OCI-LY1 (cell line): ENCODE results near the gene GTF2H4.

Source experiments
- H2AFZ ChIP-seq: fragments of 200-600 bp; sonication (generic), shearing (Covaris generic); 2 replicates; pipeline ENCODE4 v1.6.0; 2014; ENCODE audit warnings: antibody characterized with exemption, mild to moderate bottlenecking, low read length
- H3F3A ChIP-seq: fragments of 200-600 bp; sonication (generic), shearing (Covaris generic); 2 replicates; pipeline ENCODE4 v1.6.0; 2014; ENCODE audit warnings: mild to moderate bottlenecking, antibody characterized with exemption, low read length, moderate library complexity; ENCODE audit not compliant: insufficient read depth
- H3K27ac ChIP-seq: fragments of 200-600 bp; sonication (generic); 2 replicates; pipeline ENCODE4 v1.5.1; 2014; ENCODE audit warnings: low read length, mixed run types, mild to moderate bottlenecking, low read depth; ENCODE audit not compliant: poor library complexity, severe bottlenecking
- H3K27me3 ChIP-seq: fragments of 200-600 bp; sonication (generic); 2 replicates; pipeline ENCODE4 v1.6.0; 2014; ENCODE audit warnings: antibody characterized with exemption, mild to moderate bottlenecking, low read length, moderate library complexity; ENCODE audit not compliant: insufficient read depth
- H3K36me3 ChIP-seq: fragments of 200-600 bp; sonication (generic); 2 replicates; pipeline ENCODE4 v1.6.1; 2014; ENCODE audit warnings: mild to moderate bottlenecking, antibody characterized with exemption, low read length, moderate library complexity, mixed read lengths; ENCODE audit not compliant: insufficient read depth
- H3K4me1 ChIP-seq: fragments of 200-600 bp; sonication (generic); 2 replicates; pipeline ENCODE4 v1.5.1; 2014; ENCODE audit warnings: mild to moderate bottlenecking, low read length, moderate library complexity; ENCODE audit not compliant: insufficient read depth, severe bottlenecking
- H3K4me2 ChIP-seq: fragments of 200-600 bp; sonication (generic), shearing (Covaris generic); 2 replicates; pipeline ENCODE4 v1.6.1; 2014; ENCODE audit warnings: low read length
- H3K4me3 ChIP-seq: fragments of 200-600 bp; sonication (generic); 2 replicates; pipeline ENCODE4 v1.5.1; 2014; ENCODE audit warnings: low read length, low read depth, mild to moderate bottlenecking, mixed read lengths; ENCODE audit not compliant: poor library complexity, severe bottlenecking
- H3K79me2 ChIP-seq: fragments of 200-600 bp; shearing (Covaris generic); 2 replicates; pipeline ENCODE4 v1.6.1; 2016; ENCODE audit warnings: mixed run types, low read length, mixed read lengths; ENCODE audit not compliant: insufficient read depth
- H3K9ac ChIP-seq: fragments of 200-600 bp; sonication (generic), shearing (Covaris generic); 2 replicates; pipeline ENCODE4 v1.6.1; 2014; ENCODE audit warnings: mild to moderate bottlenecking, low read length, mixed read lengths
- H3K9me2 ChIP-seq: fragments of 200-600 bp; sonication (generic), shearing (Covaris generic); 2 replicates; pipeline ENCODE4 v1.6.1; 2014; ENCODE audit warnings: low read depth, mild to moderate bottlenecking, low read length, mixed read lengths
- H3K9me3 ChIP-seq: fragments of 200-600 bp; shearing (Covaris generic); 2 replicates; pipeline ENCODE4 v1.6.1; 2014; ENCODE audit warnings: low read length, mixed read lengths
- H4K20me1 ChIP-seq: fragments of 200-600 bp; sonication (generic), shearing (Covaris generic); 2 replicates; pipeline ENCODE4 v1.6.0; 2016; ENCODE audit warnings: mild to moderate bottlenecking, low read length; ENCODE audit not compliant: insufficient read depth
- CTCF ChIP-seq: fragments of 200-600 bp; sonication (generic), shearing (Covaris generic); IDR thresholded peaks from 2 replicates; pipeline ENCODE4 v1.5.1; 2017; ENCODE audit warnings: mild to moderate bottlenecking, antibody characterized with exemption, low read length, moderate library complexity, mixed read lengths
- EZH2 ChIP-seq: fragments of 200-600 bp; sonication (generic), shearing (Covaris generic); IDR thresholded peaks from 2 replicates; pipeline ENCODE4 v1.8.0; 2017; ENCODE audit warnings: borderline replicate concordance, mixed run types, mild to moderate bottlenecking, antibody characterized with exemption, low read length, moderate library complexity, mixed read lengths

GTF2H4 gene

GRCh38 chr6:30914854-30915590, 7.0 kb downstream of the GTF2H4 start:
- H3K27ac ChIP-seq, result peak overlapping the region; percentile 71
- H3K9me2 ChIP-seq, result no peaks in the 10 kb centered on the region
- H3K79me2 ChIP-seq, result no peaks in the 10 kb centered on the region
- H3K9ac ChIP-seq, result peak overlapping the region; percentile 83
- peaks cover 23% of the 10 kb centered on the region for H3K4me1 ChIP-seq
- H3K36me3 ChIP-seq, result peaks cover 45% of the 10 kb centered on the region
- H4K20me1 ChIP-seq, result no peaks in the 10 kb centered on the region
- TF ChIP-seq CTCF, result no peak
- no peak for TF ChIP-seq EZH2
- no peaks in the 10 kb centered on the region for H3K9me3 ChIP-seq
- no peaks in the 10 kb centered on the region for H3F3A ChIP-seq
- peak overlapping the region; percentile 95 for H3K4me2 ChIP-seq
- peak overlapping the region; percentile 87 for H3K4me3 ChIP-seq
- no peaks in the 10 kb centered on the region for H3K27me3 ChIP-seq
- no peak overlapping the region for H2AFZ ChIP-seq

- TF ChIP-seq CTCF (peak; percentile 65), EZH2 (no peak)
- peak overlapping the region; percentile 95 for H3K4me2 ChIP-seq
These were observed 7.6 kb downstream of the GTF2H4 start for GRCh38 chr6:30915591-30915946.

GRCh38 chr6:30917041-30917440, 9.0 kb downstream of the GTF2H4 start:
- Histone ChIP-seq H3K36me3 (peaks cover 65% of the 10 kb centered on the region), H3K9ac (no peak overlapping the region)
- TF ChIP-seq EZH2, result no peak
- TF ChIP-seq CTCF, result no peak

More at GRCh38 chr6:30915591-30915946, 7.6 kb downstream of the GTF2H4 start:
- Histone ChIP-seq H3K27ac (no peak overlapping the region), H3F3A (no peaks in the 10 kb centered on the region), H3K9me3 (no peaks in the 10 kb centered on the region), H3K79me2 (no peaks in the 10 kb centered on the region), H3K9ac (peak overlapping the region; percentile 83), H3K36me3 (peaks cover 51% of the 10 kb centered on the region), H3K27me3 (no peaks in the 10 kb centered on the region), H3K4me1 (peaks cover 23% of the 10 kb centered on the region), H4K20me1 (no peaks in the 10 kb centered on the region), H2AFZ (no peak overlapping the region), H3K4me3 (peak overlapping the region; percentile 87), H3K9me2 (no peaks in the 10 kb centered on the region)

More at GRCh38 chr6:30917041-30917440, 9.0 kb downstream of the GTF2H4 start:
- Histone ChIP-seq H3K79me2 (no peaks in the 10 kb centered on the region), H3K27ac (no peak overlapping the region), H4K20me1 (no peaks in the 10 kb centered on the region), H3K9me2 (no peaks in the 10 kb centered on the region), H3K9me3 (no peaks in the 10 kb centered on the region), H3K27me3 (no peaks in the 10 kb centered on the region), H3K4me3 (no peak overlapping the region), H2AFZ (no peak overlapping the region), H3K4me2 (no peak overlapping the region), H3F3A (no peaks in the 10 kb centered on the region), H3K4me1 (peaks cover 23% of the 10 kb centered on the region)
